ENCODE results near the gene HSD17B2.

Gene HSD17B2

GRCh38 chr16:82061861-82062525, 26.9 kb downstream of the HSD17B2 start:
- no peak overlapping the region for H3K4me3 ChIP-seq (ENCODE audit: low read length)
- DNase-seq (ENCODE audit: low read depth) = no peak

GRCh38 chr16:82062645-82063058, 27.6 kb downstream of the HSD17B2 start:
- no peak for TF ChIP-seq CTCF (conservative IDR thresholded peaks at IDR 0.05; ENCODE audit: low read depth, low read length)
- H3K4me3 ChIP-seq (ENCODE audit: low read length) = no peak overlapping the region
- peak; percentile 89 for DNase-seq (ENCODE audit: low read depth)

More at GRCh38 chr16:82061861-82062525, 26.9 kb downstream of the HSD17B2 start:
- TF ChIP-seq CTCF (conservative IDR thresholded peaks at IDR 0.05; ENCODE audit: low read depth, low read length) = peak; percentile 54

- no peak for TF ChIP-seq CTCF (conservative IDR thresholded peaks at IDR 0.05; ENCODE audit: low read depth, low read length)
- no peak for DNase-seq (ENCODE audit: low read depth)
- H3K4me3 ChIP-seq (ENCODE audit: low read length) = no peak overlapping the region
These were observed 28.5 kb downstream of the HSD17B2 start for GRCh38 chr16:82063456-82064082.

- no peak overlapping the region for H3K4me3 ChIP-seq (ENCODE audit: low read length)
- no peak for TF ChIP-seq CTCF (conservative IDR thresholded peaks at IDR 0.05; ENCODE audit: low read depth, low read length)
- peak; percentile 64 for DNase-seq (ENCODE audit: low read depth)
These were observed 32.2 kb downstream of the HSD17B2 start for GRCh38 chr16:82067042-82067803.

GRCh38 chr16:82067804-82068325, 32.8 kb downstream of the HSD17B2 start:
- TF ChIP-seq CTCF (conservative IDR thresholded peaks at IDR 0.05; ENCODE audit: low read depth, low read length) = no peak
- DNase-seq (ENCODE audit: low read depth) = no peak

GRCh38 chr16:82070656-82071369, 35.8 kb downstream of the HSD17B2 start:
- DNase-seq (ENCODE audit: low read depth) = peak; percentile 96
- no peak overlapping the region for H3K4me3 ChIP-seq (ENCODE audit: low read length)
- no peak for TF ChIP-seq CTCF (conservative IDR thresholded peaks at IDR 0.05; ENCODE audit: low read depth, low read length)

More at GRCh38 chr16:82067804-82068325, 32.8 kb downstream of the HSD17B2 start:
- H3K4me3 ChIP-seq (ENCODE audit: low read length) = no peak overlapping the region

Data from retinal pigment epithelial cell (primary cell).